ENCODE results near the gene NEDD4.
"Not testable (repeated sequence)": the region's sequence is repeated elsewhere in the genome, so short reads cannot be mapped to it uniquely, and the experiment has no call there.

Gene NEDD4

GRCh38 chr15:55823699-55824340 lies 169.6 kb downstream of the NEDD4 start:
- no peak for DNase-seq

GRCh38 chr15:55823191-55823670 lies 170.2 kb downstream of the NEDD4 start:
- no peak for DNase-seq

DNA sequence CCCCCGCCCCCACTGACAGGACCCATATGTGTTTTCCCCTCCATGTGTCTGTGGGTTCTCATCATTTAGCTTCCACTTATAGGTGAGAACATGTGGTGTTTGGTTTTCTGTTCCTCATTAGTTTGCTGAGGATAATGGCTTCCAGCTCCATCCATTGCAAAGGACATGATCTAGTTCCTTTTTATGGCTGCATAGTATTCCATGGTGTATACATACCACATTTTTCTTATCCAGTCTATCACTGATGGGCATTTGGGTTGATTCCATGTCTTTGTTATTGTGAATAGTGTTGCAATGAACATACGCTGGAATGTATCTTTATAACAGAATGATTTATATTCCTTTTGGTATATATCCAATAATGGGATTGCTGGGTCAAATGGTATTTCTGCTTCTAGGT lies 171.7 kb downstream of the NEDD4 start:
- not testable (repeated sequence) for DNase-seq

GRCh38 chr15:55820043-55820442 lies 173.4 kb downstream of the NEDD4 start:
- no peak for DNase-seq

DNA sequence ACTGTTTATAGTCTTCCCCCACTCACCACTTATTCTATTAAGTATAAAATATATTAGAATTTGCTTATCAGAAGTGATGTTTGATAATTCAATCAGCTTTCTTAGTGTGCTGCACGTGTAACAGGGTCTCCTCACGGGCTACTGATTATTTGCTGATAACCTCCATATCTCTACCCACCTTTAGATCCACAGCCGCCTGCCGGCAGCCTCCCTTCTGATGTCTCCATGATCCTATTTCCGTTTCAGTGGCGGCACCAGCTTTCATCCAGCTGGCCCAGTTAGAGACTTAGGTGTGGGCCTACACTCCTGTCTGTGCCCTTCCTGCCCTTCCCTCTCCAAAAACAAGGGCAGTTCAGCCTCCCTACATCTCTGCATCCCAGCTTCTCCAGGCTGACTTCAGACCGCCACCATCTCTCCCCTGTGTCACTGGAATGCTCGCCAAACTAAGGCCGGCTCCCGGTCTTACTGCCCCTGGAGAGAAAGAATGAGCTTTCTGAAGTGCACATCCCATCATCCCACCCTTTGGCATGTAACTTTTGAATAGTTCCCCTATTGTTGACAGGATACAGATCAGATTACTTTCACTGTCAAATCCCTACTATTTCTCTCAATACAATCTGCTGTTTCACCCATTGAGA lies 173.9 kb downstream of the NEDD4 start:
- no peak for DNase-seq

GRCh38 chr15:55816017-55816416 lies 177.4 kb downstream of the NEDD4 start:
- no peak for DNase-seq

GRCh38 chr15:55802600-55803376 lies 190.6 kb downstream of the NEDD4 start:
- DNase-seq = no peak

DNA sequence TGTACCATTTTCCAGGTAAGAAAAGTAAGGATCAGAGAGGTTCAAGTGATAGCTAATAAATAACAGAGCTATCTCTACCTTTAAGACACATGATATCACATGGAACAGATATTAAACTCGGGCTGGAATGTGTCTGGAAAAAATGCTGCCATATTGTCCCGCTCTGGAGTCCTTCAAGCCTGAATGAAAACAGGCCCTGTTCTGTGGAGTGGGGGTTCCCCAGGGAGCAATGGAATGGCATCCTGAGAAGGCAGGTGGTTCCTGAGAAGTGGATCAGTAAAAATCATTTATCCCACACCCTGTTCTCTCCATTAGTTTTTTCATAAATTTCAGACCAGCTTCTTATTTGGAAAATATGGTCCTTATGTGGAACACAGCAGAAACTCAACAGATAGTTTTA lies 193.2 kb downstream of the NEDD4 start:
- DNase-seq = no peak

DNA sequence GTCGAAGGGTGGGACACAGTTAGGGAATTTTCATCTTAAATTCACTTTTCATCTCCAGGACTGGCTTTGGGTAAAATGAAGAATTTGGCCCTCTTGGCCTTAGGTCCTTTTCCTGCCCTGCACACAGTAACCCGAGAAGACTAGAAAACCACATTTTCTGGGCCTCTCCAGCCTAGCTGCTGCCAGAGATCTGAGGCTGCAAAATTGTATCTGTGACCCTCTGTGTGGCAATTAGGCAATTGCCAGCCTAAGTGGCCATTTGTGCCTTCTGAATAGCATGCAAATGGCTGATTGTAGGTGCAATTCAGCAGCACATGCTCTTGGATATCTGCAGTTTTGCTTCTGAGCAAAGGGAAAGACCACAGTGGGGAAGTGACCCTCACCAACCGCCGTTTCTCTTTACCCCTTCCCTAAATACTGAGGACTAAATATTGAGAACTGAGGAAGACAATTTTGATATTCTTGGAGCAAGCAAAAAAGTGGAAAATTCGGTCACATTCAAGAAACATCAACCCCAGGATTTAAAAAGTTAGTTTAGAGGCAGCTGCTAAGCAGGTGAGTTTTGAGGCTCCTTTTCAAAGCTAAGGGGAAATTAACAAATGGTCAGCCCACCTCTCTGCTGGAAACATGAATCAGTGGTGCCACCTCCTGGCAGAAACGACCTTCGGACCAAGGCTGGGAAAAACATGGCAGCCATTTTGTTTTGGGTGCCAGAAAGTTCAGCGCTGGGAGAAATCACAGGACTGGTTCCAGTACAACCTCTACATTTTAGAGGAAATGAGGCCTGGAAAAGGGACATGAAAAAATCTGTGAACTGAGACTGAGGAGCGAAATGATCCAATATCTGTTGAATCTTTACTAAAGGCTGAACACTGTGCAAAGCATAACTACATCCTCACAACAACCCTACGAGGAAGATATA lies 193.9 kb downstream of the NEDD4 start:
- DNase-seq = no peak

DNA sequence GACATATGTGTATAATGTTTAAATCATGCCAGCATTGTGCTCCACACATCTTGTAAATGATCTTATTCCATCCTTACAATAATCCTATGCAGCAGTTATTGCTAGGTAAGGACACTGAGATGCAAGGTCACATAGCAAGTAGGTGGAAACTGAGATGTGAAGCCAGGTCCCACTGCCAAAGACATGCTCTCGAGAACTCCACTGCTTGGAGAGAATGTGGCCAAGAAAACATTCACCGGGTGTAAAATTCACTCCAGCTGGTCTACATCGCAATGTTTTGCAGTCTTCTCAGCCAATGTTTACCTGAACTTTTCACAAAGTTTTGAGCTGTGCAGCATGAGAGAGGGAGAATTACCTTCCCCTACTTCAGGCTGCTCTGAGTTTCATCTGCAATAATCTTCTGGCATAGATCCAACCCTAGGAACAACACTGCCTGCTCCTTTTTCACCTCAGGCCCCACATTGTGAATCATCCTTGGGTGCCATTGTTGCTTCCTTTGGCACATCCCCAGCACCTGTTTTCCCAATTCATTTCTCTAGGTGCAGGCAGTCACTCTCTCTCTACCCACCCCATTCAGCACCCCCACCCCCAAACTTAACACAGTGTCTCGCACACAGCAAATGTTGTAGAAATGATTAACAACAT lies 197.0 kb downstream of the NEDD4 start:
- no peak for DNase-seq

DNA sequence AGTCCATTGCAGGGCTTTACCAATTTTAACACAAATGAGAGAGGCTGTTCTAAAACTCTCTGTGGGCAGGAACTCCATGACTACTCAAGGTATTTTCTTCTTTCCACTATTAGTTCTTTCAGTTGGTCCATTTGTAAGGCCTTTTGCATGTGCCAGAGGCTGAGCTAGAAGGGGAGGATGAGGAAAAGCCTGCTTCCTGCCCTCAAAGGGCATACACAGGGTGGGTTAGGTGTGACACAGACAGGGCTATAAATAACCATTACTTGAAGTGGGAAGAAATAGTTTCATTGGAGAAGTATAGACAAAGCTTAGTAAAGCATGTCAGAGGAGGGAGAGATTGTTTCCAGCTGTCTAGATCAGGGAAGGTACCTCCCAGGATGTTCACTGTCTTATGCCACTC lies 198.4 kb downstream of the NEDD4 start:
- no peak for DNase-seq

- DNase-seq = no peak
Observed at GRCh38 chr15:55791551-55792400, 201.6 kb downstream of the NEDD4 start.

- no peak for DNase-seq
Observed at GRCh38 chr15:55789066-55789660, 204.2 kb downstream of the NEDD4 start.

GRCh38 chr15:55786341-55786740 lies 207.1 kb downstream of the NEDD4 start:
- DNase-seq = no peak

GRCh38 chr15:55785593-55785992 lies 207.8 kb downstream of the NEDD4 start:
- DNase-seq = not testable (repeated sequence)

GRCh38 chr15:55784286-55784685 lies 209.1 kb downstream of the NEDD4 start:
- DNase-seq = no peak

DNA sequence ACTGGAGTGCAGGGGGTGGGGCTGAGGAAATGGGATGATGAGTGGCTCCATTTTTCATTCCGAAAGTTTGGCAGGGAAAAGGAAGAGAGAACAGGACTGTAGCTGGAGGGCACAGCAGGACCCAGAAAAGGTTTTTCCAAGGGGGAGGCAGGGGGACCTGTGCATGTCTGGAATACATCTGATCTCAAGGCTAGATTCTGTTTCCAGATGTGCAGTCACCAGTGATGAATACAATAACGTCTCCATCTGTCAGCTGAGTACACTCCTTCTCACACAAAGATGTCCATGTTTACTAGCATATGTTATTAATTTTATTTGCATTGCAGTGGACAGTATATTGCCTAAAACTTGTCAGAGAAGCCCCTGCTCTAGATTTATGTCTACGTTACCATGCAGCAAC lies 210.5 kb downstream of the NEDD4 start:
- DNase-seq = no peak

DNA sequence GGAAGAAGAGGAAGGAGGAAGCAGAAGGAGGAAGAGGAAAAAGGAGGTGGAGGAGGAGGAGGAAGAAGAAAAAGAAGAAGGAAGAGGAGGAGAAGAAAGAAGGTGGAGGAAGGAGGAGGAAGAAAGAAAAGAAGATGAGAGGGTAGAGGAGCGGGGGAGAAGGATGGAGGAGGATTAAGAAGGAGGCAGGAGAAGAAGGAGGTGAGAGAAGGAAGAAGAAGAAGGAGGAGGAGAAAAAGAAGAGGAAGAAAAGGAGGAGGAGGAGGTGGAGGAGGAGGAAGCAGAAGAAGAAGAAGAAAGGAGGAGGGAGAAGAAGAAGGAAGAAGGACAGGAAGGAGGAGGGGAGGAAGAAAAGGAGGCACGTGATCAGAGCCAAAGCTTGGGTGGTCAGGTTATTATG lies 213.1 kb downstream of the NEDD4 start:
- DNase-seq = no peak

- no peak for DNase-seq
Observed at GRCh38 chr15:55778932-55779331, 214.5 kb downstream of the NEDD4 start.
